Activated naive CD8-positive, alpha-beta T cell (primary cell): ENCODE data around the gene AKR7A2.
A peak's percentile ranks its signal among the peaks of the same experiment; 100 is the strongest.

Experiments used
- H3K27ac Mint-ChIP-seq: one replicate; pipeline ENCODE4 v1.8.0; 2021; ENCODE audit warnings: mixed read lengths
- H3K27me3 Mint-ChIP-seq: one replicate; pipeline ENCODE4 v1.8.0; 2021; ENCODE audit warnings: mixed read lengths
- H3K36me3 Mint-ChIP-seq: one replicate; pipeline ENCODE4 v1.8.0; 2021; ENCODE audit warnings: mixed read lengths
- H3K4me1 Mint-ChIP-seq: one replicate; pipeline ENCODE4 v1.8.0; 2021; ENCODE audit warnings: low read depth, mixed read lengths
- H3K4me3 Mint-ChIP-seq: one replicate; pipeline ENCODE4 v1.8.0; 2021; ENCODE audit warnings: mild to moderate bottlenecking, mixed read lengths
- H3K9me3 Mint-ChIP-seq: one replicate; pipeline ENCODE4 v1.8.0; 2021; ENCODE audit warnings: low read depth, mixed read lengths

Gene AKR7A2

GRCh38 chr1:19337289-19337688 is 25.3 kb upstream of the AKR7A2 start:
- H3K27ac Mint-ChIP-seq: peak overlapping the region; percentile 78
- no peaks in the 10 kb centered on the region for H3K36me3 Mint-ChIP-seq
- H3K9me3 Mint-ChIP-seq: no peaks in the 10 kb centered on the region
- peaks cover 20% of the 10 kb centered on the region for H3K4me1 Mint-ChIP-seq
- no peak overlapping the region for H3K4me3 Mint-ChIP-seq
- H3K27me3 Mint-ChIP-seq: no peaks in the 10 kb centered on the region

GRCh38 chr1:19336543-19336942 is 24.6 kb upstream of the AKR7A2 start:
- Mint-ChIP-seq H3K4me3 (no peak overlapping the region), H3K27me3 (no peaks in the 10 kb centered on the region), H3K9me3 (no peaks in the 10 kb centered on the region), H3K36me3 (no peaks in the 10 kb centered on the region), H3K4me1 (peaks cover 19% of the 10 kb centered on the region), H3K27ac (peak overlapping the region; percentile 78)

GRCh38 chr1:19333587-19334354 is 21.8 kb upstream of the AKR7A2 start:
- Mint-ChIP-seq H3K9me3 (no peaks in the 10 kb centered on the region), H3K27ac (no peak overlapping the region), H3K4me3 (no peak overlapping the region), H3K4me1 (peaks cover 16% of the 10 kb centered on the region), H3K36me3 (no peaks in the 10 kb centered on the region), H3K27me3 (no peaks in the 10 kb centered on the region)

GRCh38 chr1:19332832-19333231 is 20.9 kb upstream of the AKR7A2 start:
- Mint-ChIP-seq H3K4me3 (no peak overlapping the region), H3K27me3 (no peaks in the 10 kb centered on the region), H3K27ac (no peak overlapping the region), H3K36me3 (no peaks in the 10 kb centered on the region), H3K9me3 (no peaks in the 10 kb centered on the region), H3K4me1 (peaks cover 16% of the 10 kb centered on the region)

GRCh38 chr1:19331262-19331878 is 19.4 kb upstream of the AKR7A2 start:
- H3K27ac Mint-ChIP-seq: no peak overlapping the region
- H3K4me1 Mint-ChIP-seq: peaks cover 4% of the 10 kb centered on the region
- H3K36me3 Mint-ChIP-seq: no peaks in the 10 kb centered on the region
- H3K4me3 Mint-ChIP-seq: no peak overlapping the region
- H3K27me3 Mint-ChIP-seq: no peaks in the 10 kb centered on the region
- H3K9me3 Mint-ChIP-seq: no peaks in the 10 kb centered on the region

- no peaks in the 10 kb centered on the region for H3K4me1 Mint-ChIP-seq
- no peaks in the 10 kb centered on the region for H3K36me3 Mint-ChIP-seq
- H3K27me3 Mint-ChIP-seq: no peaks in the 10 kb centered on the region
- no peak overlapping the region for H3K27ac Mint-ChIP-seq
- no peak overlapping the region for H3K4me3 Mint-ChIP-seq
- no peaks in the 10 kb centered on the region for H3K9me3 Mint-ChIP-seq
Observed at GRCh38 chr1:19330449-19331135, 18.6 kb upstream of the AKR7A2 start.

- no peaks in the 10 kb centered on the region for H3K36me3 Mint-ChIP-seq
- H3K27me3 Mint-ChIP-seq: no peaks in the 10 kb centered on the region
- no peak overlapping the region for H3K4me3 Mint-ChIP-seq
- H3K9me3 Mint-ChIP-seq: no peaks in the 10 kb centered on the region
- no peak overlapping the region for H3K27ac Mint-ChIP-seq
- H3K4me1 Mint-ChIP-seq: no peaks in the 10 kb centered on the region
Observed at GRCh38 chr1:19329611-19330010, 17.7 kb upstream of the AKR7A2 start.

GRCh38 chr1:19329188-19329587 is 17.2 kb upstream of the AKR7A2 start:
- Mint-ChIP-seq H3K36me3 (no peaks in the 10 kb centered on the region), H3K4me1 (no peaks in the 10 kb centered on the region), H3K27me3 (no peaks in the 10 kb centered on the region), H3K27ac (no peak overlapping the region), H3K9me3 (no peaks in the 10 kb centered on the region), H3K4me3 (no peak overlapping the region)

GRCh38 chr1:19328486-19328885 is 16.5 kb upstream of the AKR7A2 start:
- Mint-ChIP-seq H3K9me3 (no peaks in the 10 kb centered on the region), H3K27me3 (no peaks in the 10 kb centered on the region), H3K4me1 (no peaks in the 10 kb centered on the region), H3K4me3 (no peak overlapping the region), H3K36me3 (peaks cover 2% of the 10 kb centered on the region), H3K27ac (no peak overlapping the region)

- H3K4me3 Mint-ChIP-seq: no peak overlapping the region
- no peak overlapping the region for H3K27ac Mint-ChIP-seq
- no peaks in the 10 kb centered on the region for H3K27me3 Mint-ChIP-seq
- no peaks in the 10 kb centered on the region for H3K4me1 Mint-ChIP-seq
- H3K9me3 Mint-ChIP-seq: no peaks in the 10 kb centered on the region
- H3K36me3 Mint-ChIP-seq: peaks cover 2% of the 10 kb centered on the region
Observed at GRCh38 chr1:19327736-19328135, 15.8 kb upstream of the AKR7A2 start.

GRCh38 chr1:19327301-19327700 is 15.4 kb upstream of the AKR7A2 start:
- Mint-ChIP-seq H3K4me3 (no peak overlapping the region), H3K9me3 (no peaks in the 10 kb centered on the region), H3K36me3 (peaks cover 2% of the 10 kb centered on the region), H3K27me3 (no peaks in the 10 kb centered on the region), H3K4me1 (no peaks in the 10 kb centered on the region), H3K27ac (no peak overlapping the region)

GRCh38 chr1:19326748-19327065 is 14.8 kb upstream of the AKR7A2 start:
- no peak overlapping the region for H3K4me3 Mint-ChIP-seq
- H3K27ac Mint-ChIP-seq: no peak overlapping the region
- H3K4me1 Mint-ChIP-seq: no peaks in the 10 kb centered on the region
- no peaks in the 10 kb centered on the region for H3K27me3 Mint-ChIP-seq
- H3K9me3 Mint-ChIP-seq: no peaks in the 10 kb centered on the region
- peaks cover 2% of the 10 kb centered on the region for H3K36me3 Mint-ChIP-seq

- H3K4me3 Mint-ChIP-seq: no peak overlapping the region
- no peak overlapping the region for H3K27ac Mint-ChIP-seq
- H3K9me3 Mint-ChIP-seq: no peaks in the 10 kb centered on the region
- peaks cover 2% of the 10 kb centered on the region for H3K36me3 Mint-ChIP-seq
- H3K27me3 Mint-ChIP-seq: no peaks in the 10 kb centered on the region
- H3K4me1 Mint-ChIP-seq: no peaks in the 10 kb centered on the region
Observed at GRCh38 chr1:19325958-19326747, 14.2 kb upstream of the AKR7A2 start.

- Mint-ChIP-seq H3K9me3 (no peaks in the 10 kb centered on the region), H3K27ac (no peak overlapping the region), H3K36me3 (peaks cover 2% of the 10 kb centered on the region), H3K27me3 (no peaks in the 10 kb centered on the region), H3K4me3 (no peak overlapping the region), H3K4me1 (no peaks in the 10 kb centered on the region)
Observed at GRCh38 chr1:19325368-19325957, 13.5 kb upstream of the AKR7A2 start.

GRCh38 chr1:19324665-19324990 is 12.7 kb upstream of the AKR7A2 start:
- Mint-ChIP-seq H3K4me1 (no peaks in the 10 kb centered on the region), H3K36me3 (peaks cover 2% of the 10 kb centered on the region), H3K4me3 (no peak overlapping the region), H3K9me3 (no peaks in the 10 kb centered on the region), H3K27me3 (no peaks in the 10 kb centered on the region), H3K27ac (no peak overlapping the region)
